Measurements from ENCODE around the gene EIF5A. TPM values are rescaled to one million over a fixed set of nuclear protein-coding genes. Genes with fewer than 3 reads are reported as not detected.

Gene EIF5A
- total and polyA plus RNA-seq, 2 of the 8 experiments (the other 6 are each of a cell fraction or from before 2014, with no cell fraction given), result 717 to 1,172 TPM

DNA sequence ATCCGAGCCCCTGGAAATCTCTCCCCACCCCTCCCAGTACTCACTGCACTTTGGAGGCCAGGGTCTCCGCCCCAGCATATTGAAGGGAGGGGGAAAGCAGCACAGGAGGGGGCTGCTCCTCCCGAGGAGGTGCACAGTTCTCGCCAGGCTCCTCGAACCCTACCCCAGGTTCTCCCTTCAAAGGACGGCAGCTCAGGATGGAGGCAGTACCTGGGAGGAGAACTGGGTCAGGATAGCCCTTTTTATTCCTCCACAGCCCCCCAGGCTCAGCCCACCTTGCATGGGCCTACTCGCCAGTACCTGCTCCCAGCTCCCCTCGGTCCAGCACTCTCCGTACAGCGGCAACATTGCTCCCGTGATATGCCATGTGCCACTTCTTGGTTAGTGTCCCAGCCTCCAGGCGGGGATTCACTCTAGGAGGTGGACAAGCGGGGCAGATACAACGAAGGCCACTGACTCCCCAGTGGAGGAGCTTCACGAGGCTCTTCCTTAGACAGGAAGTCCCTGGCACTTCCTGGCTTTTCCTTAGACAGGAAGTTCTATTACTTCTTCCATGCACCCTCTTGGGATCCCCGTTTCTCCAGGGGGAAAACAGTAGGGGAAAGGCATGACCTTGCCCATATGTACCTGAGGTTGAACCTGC, 9.9 kb downstream of the EIF5A start:
- Histone ChIP-seq H3K4me3 (ENCODE audit: extremely low read depth in 1 of 4, insufficient read depth in 2 of 4, low read depth in 3 of 4, low read length in 4 of 4) (no peak overlapping the region), H3K36me3 (ENCODE audit: control insufficient read depth in 2 of 4, insufficient read depth in 4 of 4, low read length in 3 of 4) (peaks cover 21 to 60% (median 42%) of the 10 kb centered on the region in 4 experiments), H4K5ac (ENCODE audit: insufficient read length, low read depth, low read length) (no peak overlapping the region), H3K4me2 (ENCODE audit: insufficient read depth in 1 of 2, low read depth in 2 of 2, low read length in 2 of 2) (no peak overlapping the region), H4K8ac (ENCODE audit: extremely low read depth, insufficient read depth, low read length) (no peak overlapping the region), H3K27ac (ENCODE audit: low read depth, low read length) (no peak overlapping the region), H3K23ac (ENCODE audit: insufficient read length) (no peak overlapping the region), H3K18ac (ENCODE audit: extremely low read depth, low read length) (no peak overlapping the region), H4K91ac (replicated peaks; ENCODE audit: insufficient read length, low read length) (no peak overlapping the region), H2BK12ac (ENCODE audit: low read depth, low read length) (no peak overlapping the region), H3K9ac (replicated peaks in 1 of 4; ENCODE audit: extremely low read depth in 1 of 4, low read depth in 3 of 4, low read length in 3 of 4) (no peak overlapping the region), H3K79me1 (ENCODE audit: low read depth, low read length) (0 out of 2 replicates have a peak, but pooled peaks cover 4% of the 10 kb centered on the region), H2BK120ac (replicated peaks; ENCODE audit: low read depth, low read length) (no peak overlapping the region), H3K56ac (replicated peaks; ENCODE audit: insufficient read length, low read depth, low read length) (no peak overlapping the region), H2BK5ac (ENCODE audit: low read depth, low read length) (no peak overlapping the region), H3K79me2 (ENCODE audit: control insufficient read depth in 1 of 2, insufficient read depth in 2 of 2, low read length in 2 of 2) (peaks cover 0 to 8% of the 10 kb centered on the region in 2 experiments; a peak in 1 of 4 replicates), H3K4me1 (replicated peaks in 1 of 4; ENCODE audit: control insufficient read depth in 3 of 4, insufficient read depth in 4 of 4, low read length in 3 of 4) (peaks cover 0 to 5% (median 3%) of the 10 kb centered on the region in 4 experiments; a peak in 4 of 7 replicates), H2BK20ac (ENCODE audit: low read length) (no peak overlapping the region), H3K9me3 (ENCODE audit: insufficient read depth in 2 of 2, low read depth in 1 of 2, low read length in 1 of 2) (no peaks in the 10 kb centered on the region), H2AK5ac (ENCODE audit: low read depth, low read length) (no peak overlapping the region), H2BK15ac (ENCODE audit: low read length) (no peak overlapping the region), H2AFZ (ENCODE audit: low read length) (no peak overlapping the region), H3K14ac (ENCODE audit: insufficient read length) (no peak overlapping the region), H4K20me1 (replicated peaks in 1 of 2; ENCODE audit: control insufficient read depth in 1 of 2, insufficient read depth in 2 of 2, low read length in 2 of 2) (peaks cover 2 to 14% of the 10 kb centered on the region in 2 experiments), H3K23me2 (ENCODE audit: low read depth, low read length) (no peaks in the 10 kb centered on the region; the same call in 1 of the 2 replicates), H3K4ac (replicated peaks; ENCODE audit: insufficient read length, low read depth, low read length) (no peak overlapping the region), H3K27me3 (replicated peaks in 1 of 4; ENCODE audit: control insufficient read depth in 3 of 4, extremely low read depth in 1 of 4, insufficient read depth in 3 of 4, low read length in 3 of 4) (no peaks in the 10 kb centered on the region)
- FAIRE-seq, result no peak
- no peak for DNase-seq (ENCODE audit: low read depth in 1 of 2, low spot score in 2 of 2)
- ChIA-PET POLR2A (ENCODE audit: partially characterized antibody) (interaction anchor here (0.8 to 11.3 kb wide), 12 partner anchors 8 to 276 kb away, joined by 3 to 223 read pairs (median 4); partner anchors contain the start of genes ACAP1, CLDN7 and NEURL4), CTCF (ENCODE audit: partially characterized antibody) (interaction anchor here (0.7 to 2.0 kb wide), 5 partner anchors 28 to 271 kb away, joined by 3 to 17 read pairs (median 3); no protein-coding TSS in a partner anchor)
- TF ChIP-seq EZH2 (IDR thresholded peaks at IDR 0.05; ENCODE audit: low read depth, low read length, severe bottlenecking) (no peak), HDAC6 (IDR thresholded peaks at IDR 0.05; ENCODE audit: low read depth, low read length) (no peak), GABPA (IDR thresholded peaks at IDR 0.05; ENCODE audit: borderline replicate concordance, insufficient read depth, low read length) (no peak), POU5F1 (IDR thresholded peaks at IDR 0.05; ENCODE audit: low read depth, low read length) (no peak), JUND (IDR thresholded peaks at IDR 0.05; ENCODE audit: low read length) (no peak), YY1 (IDR thresholded peaks at IDR 0.05; ENCODE audit: low read depth, low read length) (no peak)
- WGBS, 2 experiments (ENCODE audit: extremely low coverage in 1 of 2, insufficient coverage in 1 of 2, insufficient read length in 1 of 2, insufficient replicate concordance in 2 of 2, low coverage in 1 of 2, low lambda C conversion rate in 2 of 2, missing lambda C conversion rate in 1 of 2), result 97% methylated on average over 16 of the region's 16 CpGs; no CpG with 5 or more reads in 1 of the 2 experiments

Data from H1 (cell line).